HG02763 (cell line): ENCODE measurements around the gene PATZ1.

Source experiments
- ATAC-seq: cut with Tn5 transposase; IDR thresholded peaks from one replicate; pipeline ENCODE4 v1.9.1; 2021; ENCODE audit warnings: mild to moderate bottlenecking, moderate library complexity; ENCODE audit not compliant: unreplicated experiment

Gene PATZ1

DNA sequence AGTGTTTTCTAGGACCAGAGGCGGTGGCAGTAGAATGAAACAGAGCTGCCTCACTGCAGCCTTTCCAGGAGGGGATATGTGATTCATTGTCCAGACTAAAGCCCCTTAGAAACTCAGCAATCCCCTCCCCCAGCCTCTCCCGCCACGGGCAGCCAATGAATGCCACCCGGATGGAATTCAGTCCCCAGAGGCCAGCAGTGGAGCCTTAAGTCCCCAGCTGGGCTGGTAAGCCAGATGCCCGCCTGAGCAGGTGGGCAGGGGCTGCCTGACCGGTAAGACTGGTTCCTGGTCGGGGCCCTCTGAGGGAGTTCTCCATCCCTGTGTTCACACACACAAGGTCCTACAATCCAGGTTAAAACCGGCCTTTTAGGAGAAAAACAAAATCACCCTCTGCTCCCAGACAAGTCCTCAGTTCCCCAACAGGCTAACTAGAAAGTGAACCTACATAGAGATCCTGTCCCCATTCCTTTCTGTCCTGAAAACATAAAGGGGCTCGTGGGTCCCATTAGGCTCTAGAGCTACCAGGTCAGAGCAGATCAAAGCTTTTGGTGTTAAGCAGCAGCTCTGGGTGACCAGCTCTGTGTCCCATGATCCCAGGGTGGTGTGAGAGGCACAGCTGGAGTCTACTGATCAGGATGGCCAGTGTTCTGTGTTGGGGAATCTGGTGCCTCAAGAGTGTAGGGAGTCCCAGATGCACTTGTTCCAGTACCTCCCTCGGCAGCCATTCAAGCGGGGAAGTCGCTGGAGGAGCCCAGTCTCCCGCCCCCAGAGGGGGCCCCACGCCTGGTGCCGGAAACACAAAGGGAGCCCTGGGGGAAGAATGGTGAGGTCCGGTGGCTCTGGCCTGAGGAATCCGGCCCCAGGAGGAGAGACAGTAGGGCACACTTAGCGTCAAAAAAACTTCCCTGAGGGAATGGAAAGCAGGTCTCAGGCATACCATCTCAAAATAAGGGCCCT lies 2.6 kb downstream of the PATZ1 start:
- no peak for ATAC-seq

DNA sequence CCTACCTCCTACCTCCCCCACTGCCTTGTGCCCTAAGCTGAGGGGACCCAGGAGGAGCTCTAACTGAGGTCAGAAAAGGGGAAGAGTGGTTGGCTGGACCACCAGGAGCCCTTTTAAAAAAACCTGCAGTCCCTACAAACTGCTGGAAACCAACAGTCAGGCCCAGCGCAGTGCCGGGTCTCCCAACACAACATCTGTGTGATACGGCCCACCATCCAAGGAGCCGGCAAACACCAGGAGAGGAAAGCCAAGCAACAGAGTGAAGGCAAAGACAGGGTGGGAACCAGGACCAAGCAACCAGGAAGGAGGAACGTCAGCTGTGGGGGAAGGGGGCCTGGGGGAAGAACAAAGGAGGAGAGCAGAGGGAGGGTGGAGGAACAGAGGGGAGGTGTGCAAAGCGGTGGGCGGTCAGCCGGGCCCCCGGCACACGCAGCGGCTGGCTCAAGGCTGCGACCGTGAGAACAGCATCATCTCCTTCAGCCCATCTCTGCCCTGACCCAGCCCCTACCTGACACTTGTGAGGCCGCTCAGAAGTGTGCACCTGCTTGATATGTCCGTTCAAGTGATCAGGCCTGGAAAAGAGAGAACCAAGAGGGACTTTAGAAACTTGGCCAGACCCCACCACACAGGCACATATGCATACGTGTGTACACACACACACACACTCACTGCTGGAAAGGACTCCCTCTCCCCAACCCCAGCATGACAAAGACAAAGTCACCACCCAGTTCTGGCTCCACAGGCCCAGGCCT lies 3.6 kb downstream of the PATZ1 start:
- no peak for ATAC-seq

DNA sequence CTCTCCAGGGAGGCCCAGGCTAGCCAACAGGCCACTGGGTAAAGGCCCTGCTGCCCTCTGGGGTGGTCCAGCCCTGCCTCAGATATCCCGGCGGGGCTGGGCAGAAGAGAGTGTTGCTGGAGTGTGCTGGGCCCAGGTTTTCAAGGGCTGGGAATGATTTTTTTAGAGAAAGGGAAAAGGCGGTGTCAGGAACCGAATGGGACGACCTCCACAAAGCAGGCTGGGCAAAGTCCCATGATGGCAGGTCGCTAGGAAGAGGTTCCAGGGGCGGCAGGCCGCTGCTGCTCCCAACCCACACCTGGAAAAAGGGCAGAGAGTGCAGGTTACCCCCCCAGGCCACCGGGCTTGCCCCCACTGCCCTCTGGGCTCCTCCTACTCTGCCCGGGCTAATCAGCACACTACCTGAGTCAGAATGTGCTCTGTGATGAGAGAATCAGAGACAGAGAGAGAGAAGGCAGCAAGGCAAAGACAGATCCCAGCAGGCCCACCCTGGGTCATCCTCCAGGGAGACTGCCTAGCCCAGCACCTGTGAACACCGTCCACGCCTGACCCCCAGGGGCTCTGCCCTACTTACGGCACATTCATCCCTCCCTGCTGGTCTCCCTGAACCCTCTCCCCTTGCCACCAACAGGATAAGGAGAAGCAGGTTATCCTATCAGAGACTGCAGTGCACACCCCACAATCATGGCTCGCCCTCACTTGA lies 4.6 kb downstream of the PATZ1 start:
- ATAC-seq = no peak

DNA sequence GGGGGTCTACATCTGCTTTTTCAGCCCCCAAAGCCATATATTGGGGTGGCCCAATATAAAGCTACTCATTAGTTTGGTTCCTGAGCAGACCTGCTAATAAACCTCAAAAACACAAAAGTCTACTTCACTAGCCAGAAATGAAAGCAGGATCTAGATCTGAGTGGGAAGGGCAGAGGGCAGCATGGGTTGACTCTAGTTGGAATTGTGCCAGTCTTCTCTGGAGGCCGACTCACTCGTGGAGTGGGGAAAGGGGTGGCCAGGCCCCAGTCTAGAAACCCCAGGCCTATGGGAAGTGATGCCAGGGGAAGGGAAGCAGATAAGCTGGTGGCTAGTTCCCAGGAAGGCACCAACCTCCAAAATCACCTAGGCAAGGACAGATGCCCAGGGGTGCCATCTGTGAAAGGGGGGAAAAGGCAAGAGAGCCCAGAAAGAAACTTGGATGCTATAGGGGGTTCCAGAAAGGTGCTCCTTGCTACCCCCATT lies 5.3 kb downstream of the PATZ1 start:
- no peak for ATAC-seq

DNA sequence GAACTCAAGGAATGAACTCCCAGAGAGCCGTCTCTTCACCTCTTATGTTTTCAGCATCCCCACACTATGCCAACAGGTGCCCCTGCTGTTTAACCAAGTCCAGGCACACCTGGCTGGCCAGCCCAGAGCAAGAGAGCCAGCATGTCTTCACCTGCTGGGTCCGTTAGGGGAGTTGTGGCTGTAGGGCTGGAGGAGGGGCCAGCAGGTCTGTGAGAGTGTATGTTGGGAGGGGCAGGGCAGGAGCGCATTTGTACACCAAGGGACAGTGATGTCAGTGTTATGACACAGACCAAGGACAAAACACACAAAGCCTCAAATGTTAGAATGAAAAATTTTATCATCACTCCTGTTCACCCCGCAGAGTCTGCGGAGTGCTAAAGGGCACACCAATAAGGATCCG lies 5.8 kb downstream of the PATZ1 start:
- no peak for ATAC-seq

DNA sequence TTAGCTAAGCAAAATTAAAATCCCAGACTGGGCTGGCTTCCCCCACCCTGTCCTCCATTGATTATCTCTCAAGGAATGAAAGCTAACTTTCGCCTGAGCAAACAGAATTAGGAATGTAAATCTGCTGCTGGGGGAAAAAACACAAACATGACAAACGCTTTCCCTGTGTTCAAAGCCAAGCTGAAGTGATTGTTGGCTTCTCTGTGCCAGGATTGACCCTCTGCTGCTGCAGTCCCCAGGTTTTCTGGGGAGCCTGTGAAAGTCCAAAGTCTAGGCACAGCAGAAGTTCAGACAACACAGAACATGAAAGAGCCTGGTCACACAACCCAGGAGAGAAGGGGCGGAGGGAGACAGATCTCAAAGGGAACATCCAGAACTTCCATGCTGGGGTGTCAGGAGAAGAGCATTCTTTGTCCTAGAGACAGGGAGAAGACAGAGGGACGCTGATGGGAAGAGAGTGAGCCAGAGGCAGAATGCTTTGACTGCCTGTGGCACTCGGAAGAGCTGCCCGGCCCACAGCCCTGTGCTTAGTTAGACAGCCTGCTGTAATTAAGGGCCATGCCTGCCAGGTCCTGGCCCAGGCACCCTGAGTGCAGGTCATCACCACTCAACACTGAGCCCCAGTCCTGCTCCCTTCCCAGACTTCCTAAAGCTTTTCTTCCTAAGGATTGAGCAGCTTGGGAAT lies 6.9 kb downstream of the PATZ1 start:
- no peak for ATAC-seq

DNA sequence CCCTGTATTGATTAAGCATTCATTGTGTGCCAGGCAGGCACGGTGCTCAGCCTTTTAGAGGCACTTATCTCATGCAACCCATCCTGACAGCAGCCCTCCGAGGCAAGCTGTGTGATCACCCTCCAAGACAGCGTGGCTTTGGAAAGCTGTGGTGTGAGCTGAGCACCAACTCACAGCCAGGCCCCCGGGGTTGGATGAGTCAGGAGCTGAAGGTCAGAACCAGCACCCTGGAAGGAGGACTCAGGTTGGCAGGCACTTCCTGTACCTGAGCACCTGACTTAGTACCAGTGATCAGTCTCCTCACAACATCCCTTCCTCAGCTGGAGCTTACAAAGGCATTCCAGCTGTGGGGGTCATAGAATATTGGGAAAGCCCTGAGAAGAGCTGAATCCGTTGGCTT lies 9.0 kb downstream of the PATZ1 start:
- ATAC-seq = no peak

DNA sequence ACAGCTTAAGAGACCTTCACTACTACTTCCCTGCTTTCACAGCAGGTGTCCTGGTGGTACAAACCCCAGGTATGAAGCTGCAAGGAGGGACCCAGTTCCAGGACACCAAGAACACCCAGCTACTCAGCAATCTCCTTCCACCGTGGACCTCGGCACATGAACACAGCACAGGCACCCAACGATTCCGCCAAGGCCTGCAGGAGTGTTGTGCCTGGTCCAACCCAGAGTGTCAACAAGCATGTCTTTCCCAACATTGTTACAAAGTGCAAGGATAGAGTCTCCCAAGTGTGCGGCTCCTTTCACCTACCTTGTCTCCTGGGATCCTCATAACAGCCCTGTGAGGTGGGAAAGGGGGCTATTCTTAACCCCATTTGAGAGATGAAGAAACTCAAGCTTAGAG lies 11.8 kb downstream of the PATZ1 start:
- ATAC-seq = no peak

DNA sequence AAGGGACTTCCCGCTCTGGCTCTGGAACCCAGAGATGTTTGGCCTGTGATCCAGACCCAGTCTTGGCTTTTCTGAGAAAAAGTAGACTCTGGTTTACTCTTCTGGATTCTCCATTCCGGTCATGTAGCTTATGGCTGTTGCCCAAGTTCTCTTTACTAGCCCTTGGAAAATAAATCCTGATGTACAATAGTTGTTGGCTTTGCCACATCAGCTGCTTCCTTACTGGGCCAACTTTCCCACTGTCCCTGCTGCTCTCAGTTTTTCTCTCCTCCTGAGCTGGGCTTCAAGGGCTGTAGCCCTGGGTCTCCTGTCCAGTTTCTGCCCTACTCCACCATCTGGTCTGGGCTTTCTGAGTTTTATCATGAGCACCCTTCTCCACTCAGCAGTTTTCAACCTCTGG lies 12.5 kb downstream of the PATZ1 start:
- no peak for ATAC-seq

DNA sequence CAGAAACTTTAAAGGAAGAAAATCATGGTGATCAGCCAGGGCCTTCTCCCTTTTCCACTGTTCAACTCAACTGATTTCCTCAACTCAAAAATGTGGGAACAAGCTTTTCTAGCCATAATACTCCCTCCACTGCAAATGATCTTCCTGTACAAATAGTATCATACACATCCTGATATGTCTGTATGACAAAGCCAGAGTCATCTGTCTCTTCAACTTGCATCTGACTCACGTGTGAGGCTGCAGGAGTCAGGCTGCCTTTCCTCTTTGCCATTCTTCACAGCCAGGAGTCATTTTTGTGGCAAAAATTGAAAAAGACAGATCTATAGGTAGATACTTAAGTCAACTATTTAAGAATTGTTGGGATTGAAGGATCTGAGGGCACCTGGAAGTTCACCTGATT lies 13.3 kb downstream of the PATZ1 start:
- no peak for ATAC-seq

DNA sequence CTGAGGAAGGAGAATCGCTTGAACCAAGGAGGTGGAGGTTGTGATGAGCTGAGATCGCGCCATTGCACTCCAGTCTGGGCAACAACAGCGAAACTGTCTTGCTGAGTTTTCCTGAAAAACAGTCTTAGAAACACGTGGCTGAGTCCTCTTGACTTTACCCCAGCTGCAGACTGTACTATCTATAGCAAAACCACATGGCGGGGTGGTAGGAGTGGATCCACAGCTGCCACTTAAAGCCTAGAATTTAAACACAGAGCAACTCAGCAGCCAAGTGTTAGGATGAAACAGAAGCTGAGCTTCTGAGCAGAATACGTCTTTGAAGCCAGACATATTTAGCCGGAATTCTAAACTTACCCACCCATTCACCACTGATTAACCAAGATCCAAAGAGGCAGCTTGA lies 14.1 kb downstream of the PATZ1 start:
- ATAC-seq = no peak

DNA sequence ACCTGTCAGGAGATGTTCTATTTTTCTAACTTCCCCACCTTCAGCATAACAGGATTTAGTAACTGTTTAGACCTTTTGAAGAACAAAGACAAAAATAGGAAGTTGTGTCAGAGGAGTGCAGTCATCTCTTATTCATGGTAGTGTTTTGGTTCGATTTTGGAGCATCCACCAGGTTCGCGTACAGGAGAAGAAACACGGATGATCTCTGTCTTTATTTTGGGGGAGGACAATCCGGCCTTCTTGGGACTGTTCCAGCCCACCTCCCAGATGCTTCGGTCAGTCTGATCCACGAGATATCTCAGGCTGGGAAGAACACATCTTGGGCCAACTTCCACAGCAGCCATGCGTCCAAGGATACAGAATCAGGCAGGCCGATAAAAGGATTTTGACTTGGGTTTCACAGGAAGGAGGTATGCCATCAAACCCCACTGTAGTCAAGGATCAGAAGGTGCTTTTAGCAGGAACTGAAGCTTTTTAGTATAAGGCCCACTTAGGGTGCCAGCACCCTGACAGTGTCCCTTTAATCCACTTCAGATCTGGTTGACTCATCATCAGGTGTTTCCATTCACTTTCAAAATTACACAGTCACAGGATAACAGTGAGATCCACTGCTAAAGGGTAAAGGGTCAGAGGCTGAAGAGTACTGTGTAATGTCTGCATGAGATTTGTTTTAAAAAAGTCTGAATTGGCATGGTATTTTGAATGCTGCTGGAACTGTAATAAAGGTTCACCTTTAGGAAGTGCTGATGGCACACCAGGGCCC lies 16.5 kb downstream of the PATZ1 start:
- no peak for ATAC-seq

DNA sequence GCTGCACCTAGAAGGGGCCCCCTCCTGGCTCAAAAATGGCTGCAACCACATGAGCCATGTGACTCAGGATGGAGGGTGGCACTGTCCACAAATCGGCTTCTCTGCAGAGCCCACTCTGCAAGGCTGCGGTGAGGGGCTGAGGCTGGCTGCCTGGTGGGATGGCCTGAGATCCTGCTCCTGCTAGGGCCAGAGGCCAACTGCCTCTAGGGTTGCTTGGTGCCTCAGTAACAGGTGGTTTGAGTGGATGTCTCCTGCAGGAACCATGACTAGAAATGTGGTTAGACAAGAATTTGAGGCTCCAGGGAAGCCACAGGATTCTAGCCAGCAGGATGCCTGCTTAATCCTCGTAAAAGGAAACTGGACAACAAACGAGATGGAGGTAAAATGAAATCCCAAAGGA lies 17.1 kb downstream of the PATZ1 start:
- no peak for ATAC-seq

DNA sequence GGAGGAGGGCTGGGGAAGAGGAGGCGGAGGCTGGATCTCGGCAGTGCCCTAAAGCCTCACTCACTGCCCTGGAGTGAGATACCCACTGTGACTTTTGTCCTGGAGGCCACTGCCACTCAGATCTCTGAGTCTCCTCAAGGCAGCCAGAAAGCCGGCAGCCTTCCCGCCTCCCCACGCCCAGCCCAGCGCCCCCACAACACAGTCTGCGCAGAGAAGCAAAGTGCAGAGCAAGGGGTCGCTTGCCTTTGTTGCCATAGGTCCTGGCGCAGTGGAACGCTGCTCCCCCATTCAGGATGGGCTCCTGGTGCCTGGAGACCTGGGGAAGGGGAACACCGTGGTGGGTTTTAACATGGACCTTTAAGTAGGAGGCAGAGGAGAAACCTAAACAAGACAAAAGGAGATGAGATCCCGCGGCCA lies 17.6 kb downstream of the PATZ1 start:
- ATAC-seq = no peak

DNA sequence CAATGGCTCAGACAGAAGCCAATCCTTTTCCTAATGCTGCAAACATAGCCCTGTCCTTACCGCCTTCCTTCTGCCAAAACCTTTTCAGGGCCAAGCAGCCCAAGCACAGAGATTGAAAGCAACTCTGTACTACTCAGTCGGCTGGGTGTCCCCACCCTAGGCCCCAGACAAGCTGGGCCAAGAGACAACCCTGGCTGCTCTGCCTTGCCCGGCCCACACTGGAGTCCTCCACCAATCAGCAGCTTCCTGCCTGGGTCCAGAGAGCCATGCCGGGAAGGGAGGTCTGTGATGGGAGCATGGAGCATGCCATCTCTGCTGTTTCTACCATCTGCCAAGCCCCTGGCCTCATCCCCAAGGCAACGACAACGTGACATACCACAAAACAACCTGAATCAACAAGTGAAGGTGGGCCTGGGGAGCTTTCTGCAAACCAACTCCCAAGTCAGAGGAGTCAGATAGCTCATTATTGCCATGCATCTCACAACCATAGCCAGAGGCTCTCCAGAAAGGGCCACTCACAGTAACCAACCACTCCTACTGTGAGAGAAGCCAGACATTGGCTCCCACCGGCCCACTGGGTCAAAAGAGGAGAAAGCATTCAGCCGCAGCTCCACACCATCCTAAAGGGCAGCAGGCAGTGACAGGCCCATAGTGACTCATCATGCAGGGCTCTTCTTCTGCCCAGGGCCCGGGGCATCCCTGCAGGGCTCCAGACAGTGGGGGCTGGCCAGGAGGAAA lies 18.2 kb downstream of the PATZ1 start:
- no peak for ATAC-seq

DNA sequence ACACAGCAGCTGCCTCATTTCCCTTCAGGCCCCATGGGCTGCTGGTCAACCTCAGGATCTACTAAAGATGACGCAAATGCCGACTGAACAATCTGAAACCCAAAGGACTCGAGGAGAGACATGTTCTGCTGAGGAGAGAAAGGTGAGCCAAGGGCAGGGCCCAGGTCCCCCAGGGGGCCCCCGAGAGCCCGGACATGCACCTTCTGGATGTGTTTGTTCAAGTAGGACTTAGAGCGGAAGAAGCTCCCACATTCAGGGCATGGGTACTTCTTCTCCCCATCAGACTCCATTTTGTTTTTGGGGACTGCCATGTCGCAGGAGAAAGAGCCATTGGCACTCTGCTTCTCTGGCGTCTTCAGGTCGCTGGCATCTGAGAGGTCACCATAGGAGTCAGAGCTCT lies 19.3 kb downstream of the PATZ1 start:
- ATAC-seq = no peak

DNA sequence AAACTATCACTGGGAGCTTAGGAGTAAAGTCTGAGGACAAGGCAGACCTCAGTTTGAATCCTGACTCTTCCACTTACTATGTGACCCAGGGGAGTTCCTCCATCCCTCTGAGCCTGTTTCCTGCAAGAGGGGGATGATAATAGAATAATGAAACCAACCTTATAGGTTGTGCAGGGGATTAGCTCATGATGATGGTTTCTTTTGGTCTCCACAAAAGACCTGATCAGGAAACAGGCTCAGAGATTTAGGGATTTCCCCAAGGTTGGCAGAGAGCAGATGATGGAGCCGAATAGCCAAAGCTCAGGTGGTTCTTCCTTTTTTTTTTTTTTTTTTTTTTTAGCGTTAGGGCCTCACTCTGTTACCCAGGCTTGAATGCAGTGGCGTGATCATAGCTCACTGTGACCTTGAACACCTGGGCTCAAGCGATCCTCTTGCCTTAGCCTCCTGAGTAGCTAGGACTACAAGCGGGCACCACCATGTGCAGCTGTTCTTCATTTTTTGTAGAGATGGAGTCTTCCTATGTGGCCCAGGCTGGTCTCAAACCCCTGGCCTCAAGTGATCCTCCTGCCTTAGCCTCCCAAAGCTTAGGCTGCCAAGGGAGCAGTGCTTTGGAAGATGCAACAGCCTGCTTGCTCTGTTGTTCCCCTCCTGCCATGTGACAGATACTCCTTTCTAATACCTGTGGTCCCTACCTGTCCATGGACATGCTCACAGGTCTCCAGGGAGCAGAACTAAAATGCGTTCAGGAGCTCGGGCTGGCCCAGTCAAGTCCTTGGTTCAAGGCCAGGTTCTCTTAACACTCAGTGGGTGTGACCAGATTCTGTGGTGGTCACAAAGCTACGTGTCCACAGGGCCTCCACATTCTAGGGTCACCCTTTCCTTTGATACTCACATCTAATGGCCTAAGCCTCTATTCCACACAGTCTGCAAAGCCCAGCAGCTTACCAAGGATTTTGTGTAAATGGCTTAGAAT lies 22.3 kb downstream of the PATZ1 start:
- ATAC-seq = no peak

DNA sequence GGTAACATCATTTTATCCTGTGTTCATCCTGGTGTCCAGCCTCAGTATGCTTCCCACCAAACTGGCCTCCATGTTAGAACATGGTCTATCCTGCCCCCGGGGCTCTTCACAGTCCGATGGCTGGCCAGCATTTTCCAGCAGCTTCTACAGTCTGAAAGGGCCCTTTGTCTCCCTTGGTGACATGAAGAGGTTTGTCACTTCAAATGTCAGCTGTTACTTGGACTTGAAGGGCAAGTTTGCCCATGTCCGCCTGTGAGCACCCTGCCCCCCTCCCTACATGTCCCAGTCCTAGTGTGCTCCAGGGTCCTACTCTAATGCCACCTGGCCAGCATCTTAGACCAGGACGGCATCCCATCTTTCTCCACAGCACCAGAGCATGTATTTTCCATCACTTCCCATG lies 24.7 kb downstream of the PATZ1 start:
- ATAC-seq = no peak
